HG03066 (cell line): ENCODE data around the gene HS6ST2.
"Not testable (repeated sequence)": the region's sequence is repeated elsewhere in the genome, so short reads cannot be mapped to it uniquely, and the experiment has no call there.

ENCODE experiments used
- ATAC-seq: cut with Tn5 transposase; IDR thresholded peaks from one replicate; pipeline ENCODE4 v1.9.1; 2021; ENCODE audit warnings: low read depth; ENCODE audit not compliant: unreplicated experiment

HS6ST2 gene

GRCh38 chrX:132958091-132958703, at the start of gene HS6ST2:
TSS of gene HS6ST2 (minus strand) at chrX:132958629.
- no peak for ATAC-seq

DNA sequence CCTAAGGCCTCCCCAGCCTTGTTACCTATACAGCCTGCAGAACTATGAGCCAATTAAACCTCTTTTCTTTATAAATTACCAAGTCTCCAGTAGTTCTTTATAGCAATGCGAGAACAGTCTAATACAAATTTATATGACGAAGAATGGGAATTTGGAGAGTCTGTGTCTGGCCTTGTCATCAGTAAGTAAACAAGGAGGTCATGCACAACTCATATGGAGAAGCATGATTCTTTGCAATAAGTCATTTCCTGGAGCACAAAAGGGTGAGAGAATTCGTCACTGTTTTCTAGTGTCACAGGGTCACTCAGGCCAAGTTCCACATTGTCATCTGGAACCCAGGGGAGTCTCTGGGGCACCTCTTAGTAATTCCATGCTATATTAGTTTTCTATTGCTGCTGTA, 49.0 kb upstream of the HS6ST2 start:
- no peak for ATAC-seq

- ATAC-seq: no peak
These were observed 47.2 kb upstream of the HS6ST2 start for GRCh38 chrX:133005616-133006015.

- no peak for ATAC-seq
These were observed 46.6 kb upstream of the HS6ST2 start for GRCh38 chrX:133005042-133005441.

DNA sequence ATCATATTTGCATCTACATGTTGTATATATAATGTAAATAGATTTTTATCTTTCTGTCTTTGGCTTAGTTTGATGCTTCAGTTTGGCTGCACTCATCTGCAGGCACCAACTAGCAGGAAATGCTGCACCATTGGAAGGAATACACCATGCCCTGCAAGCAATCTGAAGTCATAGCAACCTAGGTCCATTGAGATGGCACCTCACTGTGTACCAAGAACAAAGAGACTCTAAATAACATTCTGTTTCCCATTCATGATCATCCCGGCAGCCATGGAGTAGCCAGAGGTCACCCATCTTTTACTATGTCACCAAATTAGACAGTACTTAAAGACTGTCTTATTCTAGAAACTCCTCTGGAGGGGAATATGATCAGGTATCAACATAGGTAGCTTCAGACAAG, 40.8 kb upstream of the HS6ST2 start:
- ATAC-seq: no peak

- no peak for ATAC-seq
These were observed 32.4 kb upstream of the HS6ST2 start for GRCh38 chrX:132990835-132991234.

DNA sequence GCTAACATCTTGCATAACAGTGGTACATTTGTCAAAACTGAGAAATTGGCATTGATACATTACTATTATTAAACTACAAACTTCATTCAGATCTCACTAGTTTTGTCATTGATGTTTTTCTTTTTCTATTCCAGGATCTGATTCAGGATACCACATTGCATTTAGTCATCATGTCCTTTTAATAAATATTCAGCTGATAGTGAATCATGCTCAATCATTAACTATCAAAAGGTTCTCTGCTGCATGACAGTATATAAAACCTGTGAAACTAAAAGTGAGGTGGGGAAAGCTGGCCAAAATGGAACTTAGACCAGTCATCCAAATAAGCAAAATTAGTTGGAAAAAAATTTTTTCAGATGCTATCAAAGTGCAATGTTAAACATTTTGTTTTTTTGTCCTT, 28.1 kb upstream of the HS6ST2 start:
- ATAC-seq: no peak

DNA sequence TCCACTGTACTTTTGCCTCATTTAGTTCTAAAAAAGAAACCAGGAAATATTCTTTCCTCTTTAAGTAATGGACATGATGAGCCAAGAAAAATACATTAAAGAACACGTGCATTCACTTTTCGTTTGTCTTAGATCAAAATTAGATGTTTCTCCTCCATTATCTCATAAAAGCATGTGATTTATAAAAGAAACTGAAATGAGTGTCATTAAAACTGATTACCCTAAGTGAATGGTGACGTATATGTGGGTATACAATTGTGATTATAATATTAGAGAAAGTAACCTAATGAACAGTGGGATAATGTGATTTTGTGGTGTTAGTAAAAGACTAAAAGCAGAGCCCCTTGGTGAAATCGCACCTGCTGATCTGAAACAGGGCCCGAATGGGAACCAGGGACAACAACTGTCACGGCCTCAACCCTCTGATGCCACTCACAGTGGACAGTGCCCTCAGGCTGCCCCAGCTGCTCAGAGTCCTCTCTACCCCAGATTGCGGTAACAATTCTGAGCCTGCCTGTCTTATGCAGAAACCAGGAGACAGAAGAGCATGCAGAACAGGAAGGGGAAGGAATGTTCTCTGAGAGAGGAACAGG, 25.7 kb upstream of the HS6ST2 start:
- ATAC-seq: no peak

DNA sequence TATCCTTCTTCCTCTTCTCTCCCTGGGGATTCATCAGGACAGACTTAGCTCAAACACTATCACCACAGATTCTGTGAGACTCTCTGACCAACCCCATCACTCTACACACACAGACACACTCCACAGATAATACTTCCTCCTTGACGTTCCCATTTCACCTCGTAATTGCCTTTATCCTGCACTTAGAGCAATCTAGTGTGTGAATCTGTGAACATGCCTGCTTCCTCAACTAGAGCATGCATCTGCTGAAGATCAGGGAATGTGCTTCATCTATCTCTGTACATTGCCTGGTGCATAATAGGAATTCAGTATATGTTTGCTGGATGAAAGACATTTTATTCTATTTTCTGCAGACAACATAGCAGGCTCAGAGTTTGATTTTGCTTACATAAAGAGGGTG, 25.1 kb upstream of the HS6ST2 start:
- ATAC-seq: no peak

GRCh38 chrX:132980035-132980434, 21.6 kb upstream of the HS6ST2 start:
- ATAC-seq: not testable (repeated sequence)

DNA sequence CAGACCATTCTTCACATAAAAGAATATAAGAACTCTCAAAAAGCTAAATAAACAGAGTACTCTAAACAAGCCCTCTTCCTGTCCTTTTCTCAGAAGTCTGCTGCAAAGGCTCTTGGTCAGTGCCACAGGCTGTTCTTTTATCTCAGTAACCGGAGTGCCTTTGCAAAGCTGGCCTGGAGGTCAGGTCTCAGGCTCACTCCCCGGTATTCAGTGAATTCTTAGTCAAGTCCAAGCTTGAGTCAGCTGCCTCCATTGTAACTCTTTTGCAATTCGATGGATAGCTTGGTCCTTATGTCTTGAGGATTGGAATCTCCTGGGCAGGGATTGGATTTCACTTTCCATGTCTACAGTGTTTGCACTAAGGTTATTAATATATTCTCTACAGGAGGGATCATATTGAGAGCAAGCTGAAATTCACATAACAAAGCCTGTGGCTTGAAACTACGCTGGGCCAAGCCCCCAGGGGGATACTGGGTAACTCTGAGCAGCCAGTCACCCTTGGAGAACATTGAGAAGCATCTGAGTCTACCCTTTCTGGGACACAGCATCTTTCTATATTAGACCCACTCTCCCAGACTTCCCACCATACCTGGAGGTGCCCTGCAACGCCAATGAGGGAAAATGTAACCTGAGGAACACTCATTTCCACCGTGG, 10.0 kb upstream of the HS6ST2 start:
- ATAC-seq: no peak

DNA sequence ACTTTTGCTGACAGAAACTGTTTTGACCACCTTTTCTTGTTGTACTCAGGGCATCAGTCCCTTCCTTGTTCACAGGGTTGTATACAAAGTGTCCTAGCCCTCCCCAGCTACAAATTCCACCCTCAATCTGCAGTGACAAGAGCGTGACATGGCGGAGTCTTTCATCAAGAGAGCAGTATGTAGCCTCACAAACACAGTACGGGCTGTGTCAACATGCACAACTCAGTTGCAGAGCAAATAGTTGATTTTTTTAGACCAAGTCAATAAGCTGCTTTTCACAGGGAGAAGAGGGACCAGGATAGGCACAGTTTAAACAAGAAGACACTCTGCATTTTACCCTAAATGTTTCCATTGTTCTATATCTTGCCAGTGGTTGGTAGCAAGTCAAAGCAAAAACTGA, 8.6 kb upstream of the HS6ST2 start:
- ATAC-seq: no peak

- no peak for ATAC-seq
These were observed 7.0 kb upstream of the HS6ST2 start for GRCh38 chrX:132965461-132965860.

DNA sequence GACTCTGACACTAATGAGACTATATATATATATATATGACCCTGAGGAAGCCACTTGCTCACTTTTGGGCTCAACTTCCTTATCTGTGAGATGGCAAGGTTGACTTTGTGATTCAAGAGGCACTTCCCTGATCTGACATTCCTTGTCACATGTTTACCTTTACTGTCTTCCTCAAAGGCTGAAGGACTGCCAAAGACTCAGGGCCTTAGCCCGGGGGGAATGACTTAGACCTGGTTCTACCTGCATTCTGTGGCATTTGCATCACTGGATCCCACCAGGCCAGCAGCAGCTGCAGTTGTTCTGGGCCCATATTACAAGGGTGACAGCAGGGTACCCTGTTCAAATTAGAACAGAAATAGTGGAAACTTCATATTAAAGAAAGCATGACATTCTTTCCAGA, 3.1 kb upstream of the HS6ST2 start:
- ATAC-seq: no peak

DNA sequence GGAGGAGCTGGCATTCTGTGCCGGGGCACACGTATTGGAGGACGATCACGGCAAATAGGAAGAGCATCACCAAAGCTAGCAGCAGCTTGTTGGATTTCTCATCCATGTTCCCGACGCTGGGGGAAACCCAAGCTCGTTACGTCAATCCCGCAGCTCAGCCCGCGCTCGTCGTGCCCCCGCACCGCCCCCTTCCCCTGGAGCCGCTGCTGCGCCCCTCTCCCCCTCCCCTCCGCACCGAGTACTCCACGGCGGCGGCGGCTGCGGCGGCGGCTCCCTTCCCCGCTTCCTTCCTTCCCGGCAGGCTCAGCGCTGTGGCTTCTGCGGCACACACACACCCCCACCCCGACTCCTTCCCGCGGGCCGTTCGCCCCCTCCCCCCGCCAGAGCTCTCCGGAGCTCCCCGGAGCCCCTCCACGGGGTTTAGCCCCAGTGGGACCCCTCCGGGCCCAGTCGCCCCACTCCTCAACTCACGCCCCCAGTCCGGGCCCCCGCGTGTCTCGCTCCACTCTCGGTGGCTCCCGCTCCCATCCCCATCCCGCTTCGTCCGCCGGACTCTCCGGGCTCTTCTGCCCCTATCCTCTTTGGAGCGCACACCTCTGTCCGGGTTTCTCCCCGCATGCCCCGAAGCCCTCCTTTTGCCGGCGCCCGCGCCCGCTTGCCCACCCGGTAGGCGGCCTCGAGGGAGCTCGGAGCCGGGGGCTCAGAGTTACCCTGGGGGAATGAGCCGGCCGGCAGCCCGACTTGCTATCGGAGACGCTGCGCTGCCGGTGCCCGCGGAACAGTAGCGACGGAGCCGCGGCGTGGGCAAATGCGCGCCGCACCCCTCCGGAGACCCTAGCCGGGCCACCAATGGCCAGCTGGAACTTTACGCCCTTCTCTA, 978 bp downstream of the HS6ST2 start:
- ATAC-seq: no peak

DNA sequence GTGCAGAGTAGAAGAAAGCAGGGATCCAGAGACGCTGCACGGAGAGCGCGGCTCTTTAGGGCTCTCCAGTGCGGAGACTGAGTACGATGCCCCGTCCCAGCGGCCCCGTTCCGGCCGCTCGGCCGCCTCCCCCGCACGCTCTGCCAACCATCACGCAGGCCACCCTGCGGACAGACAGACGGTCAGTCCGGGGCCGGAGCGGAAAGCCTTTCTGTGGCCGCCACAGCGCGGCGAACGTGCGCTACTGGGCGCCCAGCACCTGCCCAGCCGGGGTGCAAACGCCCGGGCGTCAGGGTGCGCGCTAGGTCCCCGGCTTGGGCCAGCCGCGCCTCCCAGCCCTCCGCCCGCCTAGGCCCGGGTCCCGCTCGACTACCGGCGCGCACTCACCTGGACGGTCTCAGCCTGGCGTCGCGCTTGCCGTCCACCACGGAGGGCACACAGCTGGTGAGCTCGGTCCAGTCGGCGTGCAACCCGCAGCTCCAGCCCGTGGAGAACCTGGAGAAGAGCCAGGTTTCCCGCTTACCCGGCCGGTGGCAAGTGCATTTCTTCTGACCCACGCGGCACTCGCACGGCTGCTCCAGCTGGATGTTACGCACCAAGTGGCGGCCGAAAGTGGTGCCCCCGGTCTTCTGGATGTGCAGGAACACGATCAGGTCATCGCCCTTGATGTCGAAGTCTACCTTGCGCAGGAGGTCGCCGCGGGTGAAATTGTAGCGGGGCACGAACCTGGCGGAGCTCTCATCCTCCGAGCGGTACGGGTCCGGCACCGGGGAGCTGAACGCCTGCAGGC, 1.8 kb downstream of the HS6ST2 start:
- no peak for ATAC-seq

GRCh38 chrX:132955690-132956089, 2.7 kb downstream of the HS6ST2 start:
- no peak for ATAC-seq

DNA sequence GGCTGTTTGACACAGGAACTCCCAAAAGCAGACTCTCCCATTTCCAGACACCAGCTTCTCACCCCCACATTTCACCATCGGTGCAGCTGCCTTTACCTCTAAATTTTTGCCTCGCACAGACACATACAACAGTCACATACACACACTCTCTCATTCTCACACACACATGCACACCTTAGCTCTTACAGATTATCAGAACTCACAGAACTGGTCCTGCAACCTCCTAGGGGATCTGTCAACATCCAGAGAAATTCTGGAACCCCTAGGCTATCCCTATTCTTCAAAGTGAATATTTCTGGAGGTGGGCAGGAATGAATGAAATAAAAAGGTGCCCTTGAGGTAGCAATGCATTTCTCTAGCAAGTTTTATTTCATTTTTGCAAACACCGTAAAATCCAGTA, 4.1 kb downstream of the HS6ST2 start:
- ATAC-seq: no peak

GRCh38 chrX:132953354-132953753, 5.1 kb downstream of the HS6ST2 start:
- ATAC-seq: no peak

DNA sequence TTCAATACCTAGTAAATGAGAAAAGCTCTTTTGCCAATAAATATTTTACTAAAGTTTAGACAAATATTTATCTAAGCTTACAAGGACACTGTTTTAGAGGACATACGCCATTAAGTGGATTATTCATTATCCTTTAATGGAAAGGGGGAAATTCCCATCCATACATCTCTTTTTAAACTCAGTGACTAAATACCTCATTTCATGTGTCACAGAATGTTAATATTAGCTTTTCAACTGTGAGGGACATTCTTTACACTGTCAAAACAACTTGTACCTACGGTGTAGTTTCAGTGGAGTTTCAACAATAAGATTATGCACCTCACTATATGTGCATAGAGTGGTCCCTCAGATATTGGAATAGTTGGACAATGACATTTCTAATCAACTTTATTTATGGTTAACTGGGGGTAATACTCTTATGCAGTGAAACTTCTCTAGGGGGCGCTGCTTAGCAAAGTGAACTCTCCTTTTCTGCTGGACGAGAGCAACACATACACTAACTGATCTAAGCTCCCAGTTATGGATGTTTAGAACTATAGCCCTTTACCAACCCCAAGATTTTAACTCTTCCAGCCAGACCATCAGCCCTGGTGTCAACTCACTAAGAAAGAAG, 9.7 kb downstream of the HS6ST2 start:
- ATAC-seq: no peak
